GM12892 (cell line): ENCODE data around the gene C22orf31. TPM values are rescaled to one million over a fixed set of nuclear protein-coding genes. Genes with fewer than 3 reads are reported as not detected.

ENCODE experiments used
- DNase-seq: peaks from one replicate; pipeline ENCODE4 v3.0.0; 2011; ENCODE audit not compliant: insufficient read length
- FAIRE-seq: peaks from 2 replicates; lab custom pipeline; 2011; peaks lifted over from hg19 to GRCh38; lab: Jason Lieb, UNC
- POLR2A ChIP-seq: IDR thresholded peaks from 2 replicates; pipeline ENCODE4 v1.6.1; 2011; ENCODE audit warnings: low read depth, low read length, control low read depth
- POLR2AphosphoS5 ChIP-seq: IDR thresholded peaks from 2 replicates; pipeline ENCODE4 v1.6.1; 2011; ENCODE audit warnings: low read depth, low read length, control low read depth
- TAF1 ChIP-seq: IDR thresholded peaks from 2 replicates; pipeline ENCODE4 v1.6.1; 2011; ENCODE audit warnings: low read depth, mild to moderate bottlenecking, control low read depth, low read length, borderline replicate concordance
- polyA plus RNA-seq: library from polyadenylated mRNA; unstranded; fragments of >200 nt; gene quantifications from one replicate; pipeline ENCODE4 v1.2.1, GENCODE V29; 2012; ENCODE audit warnings: missing spikeins, inconsistent platforms; ENCODE audit not compliant: missing spikeins

Gene C22orf31
- not detected for polyA plus RNA-seq

- FAIRE-seq (no peak), DNase-seq (no peak)
- no peak for TF ChIP-seq POLR2A
- TF ChIP-seq POLR2AphosphoS5, result no peak
- TF ChIP-seq TAF1, result no peak
These were observed at the start of gene C22orf31 for GRCh38 chr22:29061773-29062172. C22orf31 (minus strand) TSS chr22:29061831; CDS start chr22:29061792, 39 bp downstream.

- DNase-seq (no peak), FAIRE-seq (no peak)
- TF ChIP-seq TAF1 (no peak), POLR2A (no peak), POLR2AphosphoS5 (no peak)
These were observed 49.3 kb upstream of the C22orf31 start for GRCh38 chr22:29110946-29111345.

GRCh38 chr22:29109822-29110221, 48.2 kb upstream of the C22orf31 start:
- DNase-seq (no peak), FAIRE-seq (no peak)
- TF ChIP-seq POLR2AphosphoS5 (no peak), TAF1 (no peak), POLR2A (no peak)

- no peak for DNase-seq
- no peak for FAIRE-seq
- TF ChIP-seq POLR2AphosphoS5 (no peak), POLR2A (no peak), TAF1 (no peak)
These were observed 46.5 kb upstream of the C22orf31 start for GRCh38 chr22:29108137-29108536.

GRCh38 chr22:29106839-29107238, 45.2 kb upstream of the C22orf31 start:
- TF ChIP-seq POLR2A (no peak), POLR2AphosphoS5 (no peak), TAF1 (no peak)
- FAIRE-seq (no peak), DNase-seq (no peak)

GRCh38 chr22:29105468-29105867, 43.8 kb upstream of the C22orf31 start:
- FAIRE-seq, result no peak
- no peak for TF ChIP-seq POLR2A
- TF ChIP-seq POLR2AphosphoS5, result no peak
- TF ChIP-seq TAF1, result no peak
- no peak for DNase-seq

GRCh38 chr22:29103121-29103520, 41.5 kb upstream of the C22orf31 start:
- TF ChIP-seq TAF1 (no peak), POLR2AphosphoS5 (no peak), POLR2A (no peak)
- DNase-seq, result no peak
- no peak for FAIRE-seq

GRCh38 chr22:29102300-29102699, 40.7 kb upstream of the C22orf31 start:
- FAIRE-seq (no peak), DNase-seq (no peak)
- no peak for TF ChIP-seq TAF1
- no peak for TF ChIP-seq POLR2A
- no peak for TF ChIP-seq POLR2AphosphoS5

GRCh38 chr22:29098296-29098695, 36.7 kb upstream of the C22orf31 start:
- no peak for DNase-seq
- FAIRE-seq, result no peak
- TF ChIP-seq POLR2AphosphoS5, result no peak
- TF ChIP-seq TAF1, result no peak
- no peak for TF ChIP-seq POLR2A

GRCh38 chr22:29096736-29097669, 35.4 kb upstream of the C22orf31 start:
- FAIRE-seq (no peak), DNase-seq (no peak)
- TF ChIP-seq TAF1, result no peak
- no peak for TF ChIP-seq POLR2AphosphoS5
- TF ChIP-seq POLR2A, result no peak

GRCh38 chr22:29095459-29095858, 33.8 kb upstream of the C22orf31 start:
- FAIRE-seq (no peak), DNase-seq (no peak)
- TF ChIP-seq TAF1 (no peak), POLR2AphosphoS5 (no peak), POLR2A (no peak)

GRCh38 chr22:29093501-29094300, 32.1 kb upstream of the C22orf31 start:
- no peak for DNase-seq

GRCh38 chr22:29093030-29093429, 31.4 kb upstream of the C22orf31 start:
- TF ChIP-seq POLR2AphosphoS5, result no peak
- TF ChIP-seq POLR2A, result no peak
- no peak for TF ChIP-seq TAF1
- FAIRE-seq, result no peak
- no peak for DNase-seq

More at GRCh38 chr22:29093501-29094300, 32.1 kb upstream of the C22orf31 start:
- no peak for FAIRE-seq
- TF ChIP-seq TAF1 (no peak), POLR2AphosphoS5 (no peak), POLR2A (no peak)
